Activated T-helper 1 cell treated with anti-CD3 and anti-CD28 coated beads, Interleukin-2, amount 50 U/mL, for 16 hours (primary cell): ENCODE data around the gene ZFP3.
"Not testable (repeated sequence)": the region's sequence is repeated elsewhere in the genome, so short reads cannot be mapped to it uniquely, and the experiment has no call there.

Experiments
- DNase-seq, 2 donors: peaks; one replicate each; pipeline ENCODE4 v3.0.0-alpha.2; 2020; ENCODE audit warnings: low read depth in 1 of 2, low spot score in 1 of 2

Gene ZFP3

GRCh38 chr17:5137511-5138197 is 59.4 kb downstream of the ZFP3 start:
- DNase-seq = not testable (repeated sequence)

GRCh38 chr17:5138198-5138544 is 59.9 kb downstream of the ZFP3 start:
- not testable (repeated sequence) for DNase-seq

- DNase-seq = no peak
Observed at GRCh38 chr17:5138616-5139457, 60.6 kb downstream of the ZFP3 start.

GRCh38 chr17:5139458-5139732 is 61.1 kb downstream of the ZFP3 start:
- DNase-seq = no peak

GRCh38 chr17:5142877-5143276 is 64.6 kb downstream of the ZFP3 start:
- not testable (repeated sequence) for DNase-seq
